Esophagus muscularis mucosa (tissue), 4 donors: Measurements from ENCODE around the gene SIVA1.

Experiments
- CTCF ChIP-seq, 3 experiments: fragments of 200-600 bp in 2 of 3; fragments of 450-650 bp in 1 of 3; sonication (generic) in 2 of 3; IDR thresholded peaks; one replicate each; pipeline ENCODE4 v1.5.1; 2017 to 2019; ENCODE audit warnings: antibody characterized with exemption in 3 of 3, mild to moderate bottlenecking in 2 of 3, moderate library complexity in 1 of 3
- EP300 ChIP-seq: sonication (generic); formaldehyde crosslinking; IDR thresholded peaks from one replicate; pipeline ENCODE4 v1.6.1; 2017; ENCODE audit warnings: antibody characterized with exemption
- POLR2A ChIP-seq: fragments of 450-650 bp; IDR thresholded peaks from one replicate; pipeline ENCODE4 v1.6.1; 2017; ENCODE audit warnings: antibody characterized with exemption, moderate library complexity, mild to moderate bottlenecking, low read depth
- POLR2AphosphoS5 ChIP-seq, 2 donors: sonication (generic); formaldehyde crosslinking; IDR thresholded peaks; one replicate each; pipeline ENCODE4 v1.6.1; 2017; ENCODE audit warnings: antibody characterized with exemption in 2 of 2

DNA sequence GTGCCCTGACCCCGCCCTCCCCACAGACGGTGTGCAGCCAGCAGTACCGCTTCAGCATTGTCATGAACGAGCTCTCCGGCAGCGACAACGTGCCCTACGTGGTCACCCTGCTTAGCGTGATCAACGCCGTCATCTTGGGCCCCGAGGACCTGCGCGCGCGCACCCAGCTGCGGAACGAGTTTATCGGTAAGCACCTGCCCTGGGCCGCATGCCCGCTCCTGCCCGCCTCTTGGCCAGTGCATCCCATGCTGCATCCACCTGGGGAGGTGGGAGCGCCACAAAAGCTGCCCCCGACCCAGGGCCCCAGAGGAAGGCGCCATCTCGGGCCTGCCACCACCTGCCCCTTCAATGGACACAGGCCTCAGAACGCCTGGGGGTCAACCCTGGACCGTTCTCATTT lies 49.7 kb upstream of the SIVA1 start:
- TF ChIP-seq CTCF (IDR thresholded peaks at IDR 0.05) (no peak), POLR2A (no peak), POLR2AphosphoS5 (IDR thresholded peaks at IDR 0.05) (no peak), EP300 (no peak)
